Measurements from ENCODE around the gene EIF3M.
"Not testable (repeated sequence)": the region's sequence is repeated elsewhere in the genome, so short reads cannot be mapped to it uniquely, and the experiment has no call there.

EIF3M gene

GRCh38 chr11:32606220-32606619 is 22.6 kb downstream of the EIF3M start:
- Histone ChIP-seq H3K4me3 (ENCODE audit: low read length) (no peak overlapping the region), H3K27ac (ENCODE audit: low read depth, low read length) (no peak overlapping the region), H3K36me3 (ENCODE audit: control insufficient read depth, insufficient read depth, low read length) (no peaks in the 10 kb centered on the region), H3K27me3 (ENCODE audit: control insufficient read depth, insufficient read depth, low read length) (no peaks in the 10 kb centered on the region), H3K9ac (ENCODE audit: low read length) (no peak overlapping the region), H3K4me1 (ENCODE audit: control insufficient read depth, insufficient read depth, low read length) (no peaks in the 10 kb centered on the region)

GRCh38 chr11:32608826-32609225 is 25.2 kb downstream of the EIF3M start:
- not testable (repeated sequence) for H3K4me3 ChIP-seq (ENCODE audit: low read length)

GRCh38 chr11:32610797-32611352 is 27.2 kb downstream of the EIF3M start:
- H3K4me1 ChIP-seq (ENCODE audit: control insufficient read depth, insufficient read depth, low read length): no peaks in the 10 kb centered on the region
- H3K36me3 ChIP-seq (ENCODE audit: control insufficient read depth, insufficient read depth, low read length): no peaks in the 10 kb centered on the region
- no peak overlapping the region for H3K27ac ChIP-seq (ENCODE audit: low read depth, low read length)
- no peak overlapping the region for H3K9ac ChIP-seq (ENCODE audit: low read length)
- H3K4me3 ChIP-seq (ENCODE audit: low read length): no peak overlapping the region
- H3K27me3 ChIP-seq (ENCODE audit: control insufficient read depth, insufficient read depth, low read length): no peaks in the 10 kb centered on the region

More at GRCh38 chr11:32608826-32609225, 25.2 kb downstream of the EIF3M start:
- H3K36me3 ChIP-seq (ENCODE audit: control insufficient read depth, insufficient read depth, low read length); H3K9ac ChIP-seq (ENCODE audit: low read length); H3K27me3 ChIP-seq (ENCODE audit: control insufficient read depth, insufficient read depth, low read length); H3K27ac ChIP-seq (ENCODE audit: low read depth, low read length); H3K4me1 ChIP-seq (ENCODE audit: control insufficient read depth, insufficient read depth, low read length): not testable (repeated sequence)

GRCh38 chr11:32613500-32614151 is 30.0 kb downstream of the EIF3M start:
- no peak overlapping the region for H3K4me3 ChIP-seq (ENCODE audit: low read length)
- no peaks in the 10 kb centered on the region for H3K27me3 ChIP-seq (ENCODE audit: control insufficient read depth, insufficient read depth, low read length)
- no peaks in the 10 kb centered on the region for H3K4me1 ChIP-seq (ENCODE audit: control insufficient read depth, insufficient read depth, low read length)
- H3K9ac ChIP-seq (ENCODE audit: low read length): no peak overlapping the region
- H3K27ac ChIP-seq (ENCODE audit: low read depth, low read length): no peak overlapping the region
- H3K36me3 ChIP-seq (ENCODE audit: control insufficient read depth, insufficient read depth, low read length): no peaks in the 10 kb centered on the region

GRCh38 chr11:32615422-32615821 is 31.8 kb downstream of the EIF3M start:
- Histone ChIP-seq H3K4me3 (ENCODE audit: low read length) (no peak overlapping the region), H3K36me3 (ENCODE audit: control insufficient read depth, insufficient read depth, low read length) (no peaks in the 10 kb centered on the region), H3K27ac (ENCODE audit: low read depth, low read length) (no peak overlapping the region), H3K4me1 (ENCODE audit: control insufficient read depth, insufficient read depth, low read length) (no peaks in the 10 kb centered on the region), H3K27me3 (ENCODE audit: control insufficient read depth, insufficient read depth, low read length) (no peaks in the 10 kb centered on the region), H3K9ac (ENCODE audit: low read length) (no peak overlapping the region)

- H3K4me3 ChIP-seq (ENCODE audit: low read length): no peak overlapping the region
- no peaks in the 10 kb centered on the region for H3K4me1 ChIP-seq (ENCODE audit: control insufficient read depth, insufficient read depth, low read length)
- no peak overlapping the region for H3K27ac ChIP-seq (ENCODE audit: low read depth, low read length)
- H3K9ac ChIP-seq (ENCODE audit: low read length): no peak overlapping the region
- no peaks in the 10 kb centered on the region for H3K36me3 ChIP-seq (ENCODE audit: control insufficient read depth, insufficient read depth, low read length)
- H3K27me3 ChIP-seq (ENCODE audit: control insufficient read depth, insufficient read depth, low read length): no peaks in the 10 kb centered on the region
These were observed 33.3 kb downstream of the EIF3M start for GRCh38 chr11:32616903-32617302.

GRCh38 chr11:32630844-32631243 is 47.2 kb downstream of the EIF3M start:
- Histone ChIP-seq H3K4me3 (ENCODE audit: low read length) (no peak overlapping the region), H3K36me3 (ENCODE audit: control insufficient read depth, insufficient read depth, low read length) (no peaks in the 10 kb centered on the region), H3K27ac (ENCODE audit: low read depth, low read length) (no peak overlapping the region), H3K9ac (ENCODE audit: low read length) (no peak overlapping the region), H3K4me1 (ENCODE audit: control insufficient read depth, insufficient read depth, low read length) (no peaks in the 10 kb centered on the region), H3K27me3 (ENCODE audit: control insufficient read depth, insufficient read depth, low read length) (no peaks in the 10 kb centered on the region)

- Histone ChIP-seq H3K9ac (ENCODE audit: low read length) (no peak overlapping the region), H3K36me3 (ENCODE audit: control insufficient read depth, insufficient read depth, low read length) (no peaks in the 10 kb centered on the region), H3K27me3 (ENCODE audit: control insufficient read depth, insufficient read depth, low read length) (no peaks in the 10 kb centered on the region), H3K4me3 (ENCODE audit: low read length) (no peak overlapping the region), H3K27ac (ENCODE audit: low read depth, low read length) (no peak overlapping the region), H3K4me1 (ENCODE audit: control insufficient read depth, insufficient read depth, low read length) (no peaks in the 10 kb centered on the region)
These were observed 52.2 kb downstream of the EIF3M start for GRCh38 chr11:32635819-32636218.

GRCh38 chr11:32641361-32641760 is 57.7 kb downstream of the EIF3M start:
- H3K9ac ChIP-seq (ENCODE audit: low read length): no peak overlapping the region
- H3K4me1 ChIP-seq (ENCODE audit: control insufficient read depth, insufficient read depth, low read length): no peaks in the 10 kb centered on the region
- H3K36me3 ChIP-seq (ENCODE audit: control insufficient read depth, insufficient read depth, low read length): no peaks in the 10 kb centered on the region
- H3K27ac ChIP-seq (ENCODE audit: low read depth, low read length): no peak overlapping the region
- no peak overlapping the region for H3K4me3 ChIP-seq (ENCODE audit: low read length)
- no peaks in the 10 kb centered on the region for H3K27me3 ChIP-seq (ENCODE audit: control insufficient read depth, insufficient read depth, low read length)

- Histone ChIP-seq H3K27me3 (ENCODE audit: control insufficient read depth, insufficient read depth, low read length) (no peaks in the 10 kb centered on the region), H3K27ac (ENCODE audit: low read depth, low read length) (no peak overlapping the region), H3K36me3 (ENCODE audit: control insufficient read depth, insufficient read depth, low read length) (no peaks in the 10 kb centered on the region), H3K4me3 (ENCODE audit: low read length) (no peak overlapping the region), H3K4me1 (ENCODE audit: control insufficient read depth, insufficient read depth, low read length) (no peaks in the 10 kb centered on the region), H3K9ac (ENCODE audit: low read length) (no peak overlapping the region)
These were observed 59.9 kb downstream of the EIF3M start for GRCh38 chr11:32643526-32643925.
